ENCODE results near the gene LGALSL.

Gene LGALSL

DNA sequence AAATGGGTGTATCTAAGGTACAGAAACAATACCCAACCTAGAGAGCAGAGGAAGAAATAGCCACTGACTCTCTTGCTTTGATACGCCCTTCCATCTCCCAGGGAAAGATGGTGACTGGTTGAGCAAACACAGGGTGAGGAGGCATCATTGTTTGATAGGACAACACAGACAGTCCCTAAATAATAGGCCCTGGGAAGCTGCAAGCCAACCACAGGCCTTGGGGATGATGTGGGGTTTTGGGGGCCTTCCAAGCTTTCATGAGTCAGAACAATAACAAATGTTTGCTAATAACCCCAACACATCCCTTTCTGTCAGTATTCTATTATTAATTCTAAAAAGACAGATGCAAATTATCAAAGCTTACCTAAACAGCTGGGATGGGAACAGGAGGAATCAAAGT lies 9.8 kb downstream of the LGALSL start:
- FAIRE-seq (no peak), DNase-seq (ENCODE audit: insufficient read length, low spot score) (no peak)
- no peak for TF ChIP-seq CTCF (IDR thresholded peaks at IDR 0.05; ENCODE audit: insufficient read depth, missing control alignments)

GRCh38 chr2:64466478-64467085 lies 12.6 kb downstream of the LGALSL start:
- no peak for TF ChIP-seq CTCF (IDR thresholded peaks at IDR 0.05; ENCODE audit: insufficient read depth, missing control alignments)
- FAIRE-seq, result no peak
- DNase-seq (ENCODE audit: insufficient read length, low spot score), result no peak

- TF ChIP-seq CTCF (IDR thresholded peaks at IDR 0.05; ENCODE audit: insufficient read depth, missing control alignments), result no peak
- no peak for DNase-seq (ENCODE audit: insufficient read length, low spot score)
Measured at GRCh38 chr2:64467096-64467843, 13.3 kb downstream of the LGALSL start.

DNA sequence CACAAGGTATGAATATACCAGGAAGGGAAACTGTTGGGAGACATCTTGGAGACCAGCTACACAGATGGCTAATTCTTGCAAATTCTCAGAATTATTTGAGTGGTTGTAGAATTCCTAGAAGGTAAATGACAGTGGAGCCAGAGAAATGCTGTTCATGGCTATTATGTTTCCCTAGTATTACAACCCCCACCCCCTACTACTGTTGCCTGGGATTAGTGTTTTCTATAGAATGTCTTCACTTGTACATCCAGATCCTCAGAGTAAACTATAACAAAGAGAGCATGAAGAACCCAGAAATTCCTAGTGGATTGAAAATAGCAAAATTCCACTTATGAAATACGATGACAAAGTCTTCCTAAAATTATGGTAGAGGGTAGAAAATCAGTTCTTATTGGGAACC lies 15.3 kb downstream of the LGALSL start:
- DNase-seq (ENCODE audit: insufficient read length, low spot score) (no peak), FAIRE-seq (no peak)
- TF ChIP-seq CTCF (IDR thresholded peaks at IDR 0.05; ENCODE audit: insufficient read depth, missing control alignments), result no peak

More at GRCh38 chr2:64467096-64467843, 13.3 kb downstream of the LGALSL start:
- FAIRE-seq, result no peak

GRCh38 chr2:64470071-64470470 lies 16.1 kb downstream of the LGALSL start:
- no peak for TF ChIP-seq CTCF (IDR thresholded peaks at IDR 0.05; ENCODE audit: insufficient read depth, missing control alignments)
- DNase-seq (ENCODE audit: insufficient read length, low spot score) (no peak), FAIRE-seq (no peak)

DNA sequence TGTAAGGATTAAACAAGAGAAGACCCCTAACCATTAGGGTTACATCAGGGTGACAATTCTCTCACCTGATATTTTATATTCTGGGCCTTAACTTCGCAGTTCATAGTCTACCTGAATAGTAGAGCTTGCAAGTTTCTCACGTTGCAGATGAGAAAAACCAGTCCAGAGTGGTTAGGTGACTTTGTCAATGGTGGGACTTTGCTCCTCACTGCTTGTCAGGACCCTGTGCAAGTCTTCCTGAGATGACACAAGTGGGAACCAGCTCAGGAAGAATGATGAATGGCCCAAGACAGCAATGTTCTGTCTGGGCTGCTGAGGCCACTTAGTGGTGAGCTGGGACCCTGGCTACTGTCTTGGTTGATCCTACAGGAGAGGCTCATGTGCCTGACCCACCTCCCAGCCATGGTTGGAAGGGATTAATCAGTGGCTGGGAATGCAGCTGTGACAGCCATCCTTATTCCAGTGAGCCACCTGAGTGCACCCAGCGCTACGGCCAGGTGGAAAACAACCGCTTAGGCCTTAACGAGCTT lies 16.9 kb downstream of the LGALSL start:
- no peak for TF ChIP-seq CTCF (IDR thresholded peaks at IDR 0.05; ENCODE audit: insufficient read depth, missing control alignments)
- FAIRE-seq (no peak), DNase-seq (ENCODE audit: insufficient read length, low spot score) (no peak)

DNA sequence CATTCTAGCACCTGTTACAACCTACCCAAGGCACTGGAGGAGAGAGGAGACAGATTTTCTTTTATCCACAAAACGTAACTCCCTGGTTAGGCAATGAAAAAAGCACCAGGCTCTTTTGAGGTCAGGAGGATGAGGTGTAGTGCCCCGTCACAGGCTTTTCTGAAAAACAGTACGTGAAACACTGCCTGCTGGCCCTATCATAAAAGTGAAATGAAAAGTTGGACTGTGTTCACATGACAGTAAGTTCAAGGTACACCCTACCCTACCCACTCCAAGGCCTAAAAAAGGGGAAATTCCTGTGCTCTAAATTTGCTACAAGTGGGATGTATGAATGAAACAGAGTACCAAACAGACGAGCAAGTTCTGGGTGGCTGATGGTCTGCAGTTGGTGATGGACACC lies 17.6 kb downstream of the LGALSL start:
- FAIRE-seq (no peak), DNase-seq (ENCODE audit: insufficient read length, low spot score) (no peak)
- no peak for TF ChIP-seq CTCF (IDR thresholded peaks at IDR 0.05; ENCODE audit: insufficient read depth, missing control alignments)
